ENCODE results near the gene GGCX.
"Not testable (repeated sequence)": the region's sequence is repeated elsewhere in the genome, so short reads cannot be mapped to it uniquely, and the experiment has no call there.

Gene GGCX

DNA sequence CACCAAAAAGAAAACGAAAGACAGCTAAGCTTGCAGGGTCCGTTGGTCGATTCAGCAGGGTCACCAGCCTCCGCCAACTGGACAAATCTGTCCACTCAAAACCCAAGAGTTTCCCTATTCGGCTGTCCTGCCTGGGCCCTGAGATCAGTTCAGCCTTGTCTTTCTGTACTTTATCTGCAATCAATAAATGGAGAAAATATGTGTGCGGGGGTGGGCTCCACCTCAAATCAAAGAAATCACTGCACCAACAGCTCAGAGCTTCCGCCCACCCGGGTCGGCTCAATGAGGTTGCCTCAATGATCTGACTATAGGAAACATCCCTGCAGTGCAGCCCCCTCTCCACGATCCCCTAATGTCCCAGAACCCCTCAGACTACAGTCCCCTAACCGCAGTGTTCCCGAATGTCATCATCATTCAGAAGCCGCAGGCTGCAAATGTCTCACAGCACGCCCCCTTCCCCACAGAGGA is 447 bp downstream of the GGCX start:
- Histone ChIP-seq H3K9ac (ENCODE audit: low read length) (peak overlapping the region; percentile 71; the same call in 1 of the 2 replicates), H4K20me1 (ENCODE audit: insufficient read depth, low read length) (no peaks in the 10 kb centered on the region), H3F3A (ENCODE audit: insufficient read depth, low read length) (no peaks in the 10 kb centered on the region), H2AFZ (ENCODE audit: low read length) (peak overlapping the region; percentile 81; the same call in 1 of the 2 replicates), H3K27ac (ENCODE audit: low read length) (no peak overlapping the region), H3K4me3 (ENCODE audit: low read length) (peak overlapping the region; percentile 78), H3K27me3 (replicated peaks; ENCODE audit: insufficient read depth, low read length) (no peaks in the 10 kb centered on the region), H3K4me1 (ENCODE audit: low read length) (no peaks in the 10 kb centered on the region), H3K9me3 (replicated peaks; ENCODE audit: insufficient read depth, low read length) (no peaks in the 10 kb centered on the region), H3K79me2 (ENCODE audit: low read length) (peaks cover 28% of the 10 kb centered on the region), H3K9me2 (replicated peaks; ENCODE audit: insufficient read depth, low read length) (no peaks in the 10 kb centered on the region), H3K4me2 (ENCODE audit: low read depth, low read length) (peak overlapping the region; percentile 89), H3K36me3 (replicated peaks; ENCODE audit: insufficient read depth, low read length) (0 out of 2 replicates have a peak, but pooled peaks cover 3% of the 10 kb centered on the region)
- DNase-seq = no peak
- no peak for TF ChIP-seq EZH2phosphoT487 (IDR thresholded peaks at IDR 0.05; ENCODE audit: low read length)
- TF ChIP-seq EZH2 (optimal IDR thresholded peaks at IDR 0.05; ENCODE audit: low read depth, low read length) = no peak
- TF ChIP-seq, protein P1, sequence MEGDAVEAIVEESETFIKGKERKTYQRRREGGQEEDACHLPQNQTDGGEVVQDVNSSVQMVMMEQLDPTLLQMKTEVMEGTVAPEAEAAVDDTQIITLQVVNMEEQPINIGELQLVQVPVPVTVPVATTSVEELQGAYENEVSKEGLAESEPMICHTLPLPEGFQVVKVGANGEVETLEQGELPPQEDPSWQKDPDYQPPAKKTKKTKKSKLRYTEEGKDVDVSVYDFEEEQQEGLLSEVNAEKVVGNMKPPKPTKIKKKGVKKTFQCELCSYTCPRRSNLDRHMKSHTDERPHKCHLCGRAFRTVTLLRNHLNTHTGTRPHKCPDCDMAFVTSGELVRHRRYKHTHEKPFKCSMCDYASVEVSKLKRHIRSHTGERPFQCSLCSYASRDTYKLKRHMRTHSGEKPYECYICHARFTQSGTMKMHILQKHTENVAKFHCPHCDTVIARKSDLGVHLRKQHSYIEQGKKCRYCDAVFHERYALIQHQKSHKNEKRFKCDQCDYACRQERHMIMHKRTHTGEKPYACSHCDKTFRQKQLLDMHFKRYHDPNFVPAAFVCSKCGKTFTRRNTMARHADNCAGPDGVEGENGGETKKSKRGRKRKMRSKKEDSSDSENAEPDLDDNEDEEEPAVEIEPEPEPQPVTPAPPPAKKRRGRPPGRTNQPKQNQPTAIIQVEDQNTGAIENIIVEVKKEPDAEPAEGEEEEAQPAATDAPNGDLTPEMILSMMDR (IDR thresholded peaks at IDR 0.05; ENCODE audit: low read length) = no peak

DNA sequence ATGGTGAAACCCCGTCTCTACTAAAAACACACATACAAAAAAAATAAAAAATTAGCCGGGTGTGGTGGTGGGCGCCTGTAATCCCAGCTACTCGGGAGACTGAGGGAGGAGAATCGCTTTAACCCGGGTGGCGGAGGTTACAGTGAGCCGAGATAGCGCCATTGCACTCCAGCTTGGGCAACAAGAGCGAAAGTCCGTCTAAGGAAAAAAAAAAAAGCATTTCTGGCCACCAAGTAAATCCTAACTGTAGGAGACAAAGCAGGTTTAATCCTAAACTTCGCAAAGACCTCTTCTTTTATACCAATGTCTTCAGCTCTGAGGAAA is 928 bp downstream of the GGCX start:
- H3K9me3 ChIP-seq (replicated peaks; ENCODE audit: insufficient read depth, low read length); H3K27ac ChIP-seq (ENCODE audit: low read length); DNase-seq; H3K9me2 ChIP-seq (replicated peaks; ENCODE audit: insufficient read depth, low read length); H3F3A ChIP-seq (ENCODE audit: insufficient read depth, low read length); H3K36me3 ChIP-seq (replicated peaks; ENCODE audit: insufficient read depth, low read length); H3K4me1 ChIP-seq (ENCODE audit: low read length); H3K27me3 ChIP-seq (replicated peaks; ENCODE audit: insufficient read depth, low read length); H2AFZ ChIP-seq (ENCODE audit: low read length); H4K20me1 ChIP-seq (ENCODE audit: insufficient read depth, low read length): not testable (repeated sequence)
- Histone ChIP-seq H3K79me2 (ENCODE audit: low read length) (peaks cover 28% of the 10 kb centered on the region), H3K4me3 (ENCODE audit: low read length) (peak overlapping the region; percentile 78), H3K4me2 (ENCODE audit: low read depth, low read length) (peak overlapping the region; percentile 89), H3K9ac (ENCODE audit: low read length) (peak overlapping the region; percentile 71; the same call in 1 of the 2 replicates)

DNA sequence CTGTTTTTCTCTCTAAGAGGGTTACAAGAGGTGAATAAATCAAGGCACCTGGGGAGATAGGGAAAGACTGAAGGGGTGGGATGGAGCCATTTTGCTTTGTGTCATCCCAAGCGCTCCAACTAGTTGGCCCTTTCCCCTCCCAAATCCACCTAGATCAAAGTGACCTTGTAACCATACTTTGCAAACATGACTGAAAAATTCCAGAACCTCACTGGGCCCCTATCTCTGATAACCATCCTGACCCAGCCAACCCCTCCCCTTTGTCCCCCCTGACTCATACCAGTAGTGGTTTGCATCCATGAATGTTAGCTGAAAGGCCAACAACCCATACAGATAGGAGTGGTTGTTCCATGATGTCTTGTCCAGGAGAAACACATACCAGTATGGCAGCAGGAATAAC is 3.1 kb downstream of the GGCX start:
- H3K9me2 ChIP-seq (replicated peaks; ENCODE audit: insufficient read depth, low read length) = no peaks in the 10 kb centered on the region
- H3K79me2 ChIP-seq (ENCODE audit: low read length) = peaks cover 28% of the 10 kb centered on the region
- no peaks in the 10 kb centered on the region for H3K4me1 ChIP-seq (ENCODE audit: low read length)
- H3K9me3 ChIP-seq (replicated peaks; ENCODE audit: insufficient read depth, low read length) = no peaks in the 10 kb centered on the region
- DNase-seq = no peak
- no peaks in the 10 kb centered on the region for H4K20me1 ChIP-seq (ENCODE audit: insufficient read depth, low read length)
- no peak overlapping the region for H3K4me3 ChIP-seq (ENCODE audit: low read length)
- TF ChIP-seq, protein P1 (IDR thresholded peaks at IDR 0.05; ENCODE audit: low read length) = no peak
- TF ChIP-seq EZH2 (optimal IDR thresholded peaks at IDR 0.05; ENCODE audit: low read depth, low read length) = no peak
- no peak for TF ChIP-seq EZH2phosphoT487 (IDR thresholded peaks at IDR 0.05; ENCODE audit: low read length)
- no peak overlapping the region for H3K27ac ChIP-seq (ENCODE audit: low read length)
- H2AFZ ChIP-seq (ENCODE audit: low read length) = no peak overlapping the region
- no peaks in the 10 kb centered on the region for H3K27me3 ChIP-seq (replicated peaks; ENCODE audit: insufficient read depth, low read length)
- H3K4me2 ChIP-seq (ENCODE audit: low read depth, low read length) = no peak overlapping the region
- 0 out of 2 replicates have a peak, but pooled peaks cover 3% of the 10 kb centered on the region for H3K36me3 ChIP-seq (replicated peaks; ENCODE audit: insufficient read depth, low read length)
- no peaks in the 10 kb centered on the region for H3F3A ChIP-seq (ENCODE audit: insufficient read depth, low read length)
- H3K9ac ChIP-seq (ENCODE audit: low read length) = no peak overlapping the region

DNA sequence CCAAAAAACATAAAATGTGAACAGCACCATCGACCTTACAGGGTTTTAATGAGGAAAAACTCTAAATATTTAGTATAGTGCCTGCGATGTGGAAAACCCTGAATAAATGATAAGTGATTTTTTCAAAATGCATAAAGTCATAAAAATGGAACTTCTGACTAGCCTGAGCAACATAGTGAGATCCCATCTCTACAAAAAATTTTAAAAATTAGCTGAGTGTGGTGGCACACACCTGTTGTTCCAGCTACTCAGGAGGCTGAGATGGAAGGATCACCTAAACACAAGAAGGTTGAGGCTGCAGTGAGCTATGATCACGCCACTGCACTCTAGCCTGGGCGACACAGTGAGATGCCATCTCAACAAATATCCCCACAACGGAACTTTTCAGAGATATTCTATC is 4.2 kb downstream of the GGCX start:
- no peaks in the 10 kb centered on the region for H3K9me2 ChIP-seq (replicated peaks; ENCODE audit: insufficient read depth, low read length)
- peaks cover 28% of the 10 kb centered on the region for H3K79me2 ChIP-seq (ENCODE audit: low read length)
- H2AFZ ChIP-seq (ENCODE audit: low read length) = no peak overlapping the region
- H3K4me1 ChIP-seq (ENCODE audit: low read length) = no peaks in the 10 kb centered on the region
- H3K9me3 ChIP-seq (replicated peaks; ENCODE audit: insufficient read depth, low read length) = no peaks in the 10 kb centered on the region
- no peak overlapping the region for H3K9ac ChIP-seq (ENCODE audit: low read length)
- no peaks in the 10 kb centered on the region for H4K20me1 ChIP-seq (ENCODE audit: insufficient read depth, low read length)
- H3K27me3 ChIP-seq (replicated peaks; ENCODE audit: insufficient read depth, low read length) = no peaks in the 10 kb centered on the region
- no peak overlapping the region for H3K4me3 ChIP-seq (ENCODE audit: low read length)
- H3K36me3 ChIP-seq (replicated peaks; ENCODE audit: insufficient read depth, low read length) = 0 out of 2 replicates have a peak, but pooled peaks cover 3% of the 10 kb centered on the region
- TF ChIP-seq, protein P1 (IDR thresholded peaks at IDR 0.05; ENCODE audit: low read length) = no peak
- TF ChIP-seq EZH2 (optimal IDR thresholded peaks at IDR 0.05; ENCODE audit: low read depth, low read length) (no peak), EZH2phosphoT487 (IDR thresholded peaks at IDR 0.05; ENCODE audit: low read length) (no peak)
- no peak overlapping the region for H3K27ac ChIP-seq (ENCODE audit: low read length)
- H3K4me2 ChIP-seq (ENCODE audit: low read depth, low read length) = no peak overlapping the region
- H3F3A ChIP-seq (ENCODE audit: insufficient read depth, low read length) = no peaks in the 10 kb centered on the region
- no peak for DNase-seq
